Upper lobe of left lung (tissue), 6 donors: ENCODE results near the gene ATF3. TPM values are rescaled to one million over a fixed set of nuclear protein-coding genes. Genes with fewer than 3 reads are reported as not detected.

Experiments
- ATAC-seq, 2 donors: fragments of 200-7000 bp; cut with Tn5 transposase; one replicate each; pipeline ENCODE4 v1.9.1; 2022; ENCODE audit warnings: mild to moderate bottlenecking in 2 of 2, moderate library complexity in 2 of 2; ENCODE audit not compliant: low FRiP score in 2 of 2
- DNase-seq, 2 donors: peaks; one replicate each; pipeline ENCODE4 v3.0.0-alpha.2; 2019 to 2020
- H3K27ac ChIP-seq, 4 donors: fragments of 200-600 bp; sonication (generic); one replicate each; pipeline ENCODE4 v1.5.1; 2016 to 2019
- H3K27me3 ChIP-seq, 4 donors: fragments of 200-600 bp; sonication (generic); one replicate each; pipeline ENCODE4 v1.5.1; 2017 to 2019
- H3K36me3 ChIP-seq, 4 donors: fragments of 200-600 bp; sonication (generic); one replicate each; pipeline ENCODE4 v1.5.1; 2016 to 2019
- H3K4me1 ChIP-seq, 4 donors: fragments of 200-600 bp; sonication (generic); one replicate each; pipeline ENCODE4 v1.5.1; 2018 to 2019
- H3K4me3 ChIP-seq, 4 donors: fragments of 200-600 bp; sonication (generic); one replicate each; pipeline ENCODE4 v1.5.1; 2017 to 2019; ENCODE audit warnings: mild to moderate bottlenecking in 2 of 4, moderate library complexity in 1 of 4
- H3K9me3 ChIP-seq, 4 donors: fragments of 200-600 bp; sonication (generic); one replicate each; pipeline ENCODE4 v1.5.1; 2018 to 2019
- EP300 ChIP-seq, 4 donors: sonication (generic); formaldehyde crosslinking; IDR thresholded peaks; one replicate each; pipeline ENCODE4 v1.5.1; 2017; ENCODE audit warnings: antibody characterized with exemption in 4 of 4, control low read depth in 2 of 4
- POLR2A ChIP-seq, 4 donors: fragments of 450-650 bp; IDR thresholded peaks; one replicate each; pipeline ENCODE4 v1.5.1; 2016 to 2017; ENCODE audit warnings: antibody characterized with exemption in 4 of 4, mild to moderate bottlenecking in 2 of 4
- POLR2AphosphoS5 ChIP-seq, 2 donors: sonication (generic); formaldehyde crosslinking; IDR thresholded peaks; one replicate each; pipeline ENCODE4 v1.5.1; 2017; ENCODE audit warnings: antibody characterized with exemption in 2 of 2
- WGBS, 2 donors: methylation state at CpG; one replicate each; pipeline ENCODE4 v1.1.5; 2017 to 2018; 5-methylcytosine and 5-hydroxymethylcytosine counted together
- total RNA-seq, 6 donors: library from RNA; depleted of rRNA in 4 of 6; stranded (reverse); fragments of >200 nt in 4 of 6; gene quantifications; one replicate each; pipeline versions ENCODE4 v1.1.0 to v1.2.1, GENCODE V29; 2016 to 2021
- TF ChIP-seq, protein P1 (sequence below), 6 experiments: fragments of 450-650 bp in 4 of 6; fragments of 200-600 bp in 2 of 6; sonication (generic) in 2 of 6; IDR thresholded peaks; one replicate each; pipeline ENCODE4 v1.5.1; 2016 to 2019; ENCODE audit warnings: antibody characterized with exemption in 6 of 6
- donor health status: DM: no; HTN: no; CAD: no; lungs with moderate emphysema.
- donor health status: DM: no; HTN: yes; CAD: no; lungs with severe emphysema.

The ATF3 gene
- total RNA-seq, 6 donors from 2014 or later, result 7.3 to 69.3 (median 21.2) TPM

DNA sequence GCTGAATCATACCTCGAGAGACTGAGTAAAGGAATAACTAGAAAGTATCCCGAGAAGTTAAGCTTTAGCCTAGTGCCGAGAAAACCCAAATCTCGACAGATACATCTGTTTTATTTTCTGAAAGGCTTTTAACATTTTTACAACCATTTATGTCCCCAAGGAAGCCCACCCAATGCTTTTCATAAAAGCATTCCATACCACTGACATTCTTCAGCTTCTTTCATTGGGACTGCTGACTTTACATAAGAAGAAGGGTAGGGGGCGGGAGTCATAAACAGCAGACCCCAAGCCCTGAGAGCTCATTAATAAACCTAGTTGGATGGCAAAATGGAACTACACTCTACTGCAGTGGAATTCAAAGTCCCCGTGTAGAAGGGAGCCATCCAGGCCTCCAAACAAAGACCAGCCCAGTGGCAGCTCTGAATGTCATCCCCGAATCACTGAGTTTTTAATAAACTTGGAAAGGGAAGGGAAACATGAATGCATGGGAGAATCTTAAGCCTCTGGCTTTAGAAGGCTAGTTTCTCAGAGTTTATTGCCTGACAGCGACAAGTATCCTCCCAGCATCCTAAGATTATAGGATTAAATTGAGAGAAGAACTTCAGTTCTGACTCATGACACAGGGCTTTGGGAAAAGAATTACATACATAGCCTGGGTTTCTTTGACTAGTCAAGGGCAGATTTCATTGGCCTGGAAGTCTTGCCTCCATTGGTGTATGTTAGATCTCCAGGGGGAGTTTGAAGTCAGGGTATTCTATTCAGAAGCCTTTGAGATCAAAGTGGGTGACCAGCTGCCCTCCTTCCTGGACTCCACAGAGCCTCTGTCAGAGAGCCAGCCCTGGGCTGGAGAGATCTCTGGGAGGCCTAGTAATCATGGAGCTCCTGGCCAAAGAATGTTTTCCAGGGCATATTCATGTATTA, 3.7 kb downstream of the ATF3 start:
- Histone ChIP-seq H3K27ac (no peak overlapping the region), H3K4me3 (no peak overlapping the region), H3K4me1 (peaks cover 18 to 33% (median 19%) of the 10 kb centered on the region in 4 donors), H3K36me3 (peaks cover 0 to 26% (median 21%) of the 10 kb centered on the region in 4 donors), H3K27me3 (peaks cover 0 to 5% (median 0%) of the 10 kb centered on the region in 4 donors), H3K9me3 (no peaks in the 10 kb centered on the region)
- WGBS, 2 donors, result 94 to 96% methylated on average over 8 of the region's 8 CpGs
- ATAC-seq (no peak), DNase-seq (no peak)
- TF ChIP-seq EP300 (IDR thresholded peaks at IDR 0.05), result no peak
- no peak for TF ChIP-seq POLR2A (IDR thresholded peaks at IDR 0.05)
- no peak for TF ChIP-seq POLR2AphosphoS5 (IDR thresholded peaks at IDR 0.05)
- TF ChIP-seq, protein P1, sequence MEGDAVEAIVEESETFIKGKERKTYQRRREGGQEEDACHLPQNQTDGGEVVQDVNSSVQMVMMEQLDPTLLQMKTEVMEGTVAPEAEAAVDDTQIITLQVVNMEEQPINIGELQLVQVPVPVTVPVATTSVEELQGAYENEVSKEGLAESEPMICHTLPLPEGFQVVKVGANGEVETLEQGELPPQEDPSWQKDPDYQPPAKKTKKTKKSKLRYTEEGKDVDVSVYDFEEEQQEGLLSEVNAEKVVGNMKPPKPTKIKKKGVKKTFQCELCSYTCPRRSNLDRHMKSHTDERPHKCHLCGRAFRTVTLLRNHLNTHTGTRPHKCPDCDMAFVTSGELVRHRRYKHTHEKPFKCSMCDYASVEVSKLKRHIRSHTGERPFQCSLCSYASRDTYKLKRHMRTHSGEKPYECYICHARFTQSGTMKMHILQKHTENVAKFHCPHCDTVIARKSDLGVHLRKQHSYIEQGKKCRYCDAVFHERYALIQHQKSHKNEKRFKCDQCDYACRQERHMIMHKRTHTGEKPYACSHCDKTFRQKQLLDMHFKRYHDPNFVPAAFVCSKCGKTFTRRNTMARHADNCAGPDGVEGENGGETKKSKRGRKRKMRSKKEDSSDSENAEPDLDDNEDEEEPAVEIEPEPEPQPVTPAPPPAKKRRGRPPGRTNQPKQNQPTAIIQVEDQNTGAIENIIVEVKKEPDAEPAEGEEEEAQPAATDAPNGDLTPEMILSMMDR (IDR thresholded peaks at IDR 0.05), result no peak

DNA sequence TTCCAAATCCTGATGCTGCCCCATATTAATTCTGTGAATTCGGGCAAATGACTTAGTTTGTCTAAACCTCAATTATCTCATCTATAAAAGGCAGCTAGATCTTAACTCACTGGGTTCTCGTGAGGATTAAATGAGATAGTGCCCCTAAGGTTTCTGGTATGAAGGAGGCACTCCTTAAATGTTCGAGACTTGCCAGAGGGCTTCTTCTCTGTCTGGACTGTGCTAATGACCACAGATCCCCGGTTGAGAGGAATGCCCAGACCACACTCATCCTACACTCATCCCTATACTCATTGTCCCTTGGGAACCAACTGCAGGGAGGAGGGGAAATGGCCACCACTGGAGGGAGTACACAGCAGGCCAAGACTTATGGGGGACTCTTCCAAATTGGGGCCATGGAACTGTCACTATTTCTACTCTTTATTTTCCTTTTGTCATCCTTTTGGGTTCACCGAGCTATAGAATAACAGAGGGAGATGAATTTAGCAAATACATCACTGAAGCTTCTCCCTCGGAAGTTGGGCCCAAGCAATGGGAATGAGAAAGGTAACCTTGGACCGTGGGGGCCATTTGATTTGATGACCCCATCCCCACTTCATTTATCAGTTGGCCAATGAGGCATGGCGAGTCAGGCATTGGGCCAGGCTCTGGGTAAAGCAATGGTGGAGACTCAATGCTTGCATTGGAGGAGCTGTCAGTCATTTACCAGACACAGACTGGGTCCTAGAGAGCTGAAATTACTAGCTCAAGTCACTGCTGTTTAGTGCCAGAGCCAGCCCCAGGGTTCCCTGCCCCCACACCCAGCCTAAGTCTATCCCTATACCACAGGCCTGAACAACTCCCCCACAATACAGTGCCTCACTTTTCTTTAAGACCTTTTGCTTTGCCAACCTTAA, 5.1 kb downstream of the ATF3 start:
- peaks cover 15 to 26% (median 15%) of the 10 kb centered on the region in 4 donors for H3K4me1 ChIP-seq
- DNase-seq (no peak), ATAC-seq (no peak)
- H3K4me3 ChIP-seq, result no peak overlapping the region
- H3K36me3 ChIP-seq, result peaks cover 3 to 40% (median 32%) of the 10 kb centered on the region in 4 donors
- no peaks in the 10 kb centered on the region for H3K9me3 ChIP-seq
- H3K27ac ChIP-seq, result no peak overlapping the region
- no peak for TF ChIP-seq POLR2AphosphoS5 (IDR thresholded peaks at IDR 0.05)
- TF ChIP-seq, protein P1 (IDR thresholded peaks at IDR 0.05), result no peak
- no peak for TF ChIP-seq EP300 (IDR thresholded peaks at IDR 0.05)
- TF ChIP-seq POLR2A (IDR thresholded peaks at IDR 0.05), result no peak
- H3K27me3 ChIP-seq, result no peaks in the 10 kb centered on the region
- WGBS, 2 donors, result 95 to 96% methylated on average over 8 of the region's 8 CpGs

DNA sequence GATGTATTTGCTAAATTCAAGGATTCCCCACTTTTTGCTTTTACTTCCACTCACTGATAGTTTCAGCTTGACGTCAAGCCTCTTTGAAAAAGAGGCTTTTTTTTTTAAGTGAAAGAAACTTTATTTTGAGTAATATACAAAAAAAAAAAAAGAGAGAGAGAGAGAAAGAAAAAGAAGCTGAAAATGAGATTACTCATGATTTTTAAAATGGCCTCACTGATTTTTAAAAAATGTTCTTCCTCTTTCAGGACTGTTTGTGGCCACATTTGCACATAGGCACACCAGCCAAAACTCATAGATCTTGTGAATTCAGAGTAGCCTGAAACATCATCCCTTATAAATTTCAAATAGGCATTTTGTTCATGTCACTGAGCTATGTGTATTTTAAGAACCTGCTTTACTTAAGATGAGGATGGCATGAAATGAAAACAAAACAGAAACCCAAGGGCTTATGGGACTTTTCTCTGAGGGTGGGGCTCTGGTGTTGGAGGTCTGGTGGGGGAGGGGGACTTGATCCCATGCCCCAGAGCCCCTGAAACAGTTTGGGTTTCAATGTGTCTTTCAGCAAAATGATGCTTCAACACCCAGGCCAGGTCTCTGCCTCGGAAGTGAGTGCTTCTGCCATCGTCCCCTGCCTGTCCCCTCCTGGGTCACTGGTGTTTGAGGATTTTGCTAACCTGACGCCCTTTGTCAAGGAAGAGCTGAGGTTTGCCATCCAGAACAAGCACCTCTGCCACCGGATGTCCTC, 6.1 kb downstream of the ATF3 start:
- TF ChIP-seq POLR2A (IDR thresholded peaks at IDR 0.05) (no peak), EP300 (IDR thresholded peaks at IDR 0.05) (no peak), POLR2AphosphoS5 (IDR thresholded peaks at IDR 0.05) (no peak)
- TF ChIP-seq, protein P1 (IDR thresholded peaks at IDR 0.05), result no peak
- no peak overlapping the region for H3K27ac ChIP-seq
- H3K36me3 ChIP-seq, result peaks cover 6 to 49% (median 41%) of the 10 kb centered on the region in 4 donors
- no peaks in the 10 kb centered on the region for H3K27me3 ChIP-seq
- ATAC-seq, result no peak
- H3K4me3 ChIP-seq, result no peak overlapping the region
- WGBS, 2 donors, result 82 to 90% methylated on average over 1 to 5 of the region's 5 CpGs
- H3K4me1 ChIP-seq, result peaks cover 13 to 25% (median 15%) of the 10 kb centered on the region in 4 donors
- no peak for DNase-seq
- H3K9me3 ChIP-seq, result no peaks in the 10 kb centered on the region

DNA sequence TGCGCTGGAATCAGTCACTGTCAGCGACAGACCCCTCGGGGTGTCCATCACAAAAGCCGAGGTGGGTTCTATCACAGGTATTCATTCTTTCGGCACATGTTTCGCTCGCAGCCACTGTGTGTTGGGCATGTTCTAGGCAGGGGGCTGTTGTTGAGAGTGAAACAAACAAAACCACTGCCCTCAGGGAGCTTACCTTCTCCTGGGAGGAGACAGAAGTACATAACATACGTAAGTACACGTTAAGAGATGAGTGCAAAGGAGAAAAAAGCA, 6.6 kb downstream of the ATF3 start:
- TF ChIP-seq POLR2AphosphoS5 (IDR thresholded peaks at IDR 0.05) (no peak), EP300 (IDR thresholded peaks at IDR 0.05) (no peak), POLR2A (IDR thresholded peaks at IDR 0.05) (no peak)
- TF ChIP-seq, protein P1 (IDR thresholded peaks at IDR 0.05), result no peak

More for the DNA sequence above, 6.6 kb downstream of the ATF3 start:
- H3K4me3 ChIP-seq, result no peak overlapping the region
- H3K9me3 ChIP-seq, result no peaks in the 10 kb centered on the region
- H3K36me3 ChIP-seq, result peaks cover 6 to 54% (median 46%) of the 10 kb centered on the region in 4 donors
- no peak for ATAC-seq
- no peaks in the 10 kb centered on the region for H3K27me3 ChIP-seq
- no peak overlapping the region for H3K27ac ChIP-seq
- WGBS, 2 donors, result 96 to 97% methylated on average over 7 to 9 of the region's 9 CpGs
- peaks cover 8 to 20% (median 10%) of the 10 kb centered on the region in 4 donors for H3K4me1 ChIP-seq
- DNase-seq, result no peak
